ENCODE measurements around the gene ZNF280C.
"Not testable (repeated sequence)": the region's sequence is repeated elsewhere in the genome, so short reads cannot be mapped to it uniquely, and the experiment has no call there.

The ZNF280C gene

GRCh38 chrX:130268449-130269170, at the start of gene ZNF280C:
Gene ZNF280C, minus strand, starts transcription at chrX:130268899. Its CDS starts 8,450 bp downstream, at chrX:130260449.
- peak; percentile 72 to 79 for DNase-seq (ENCODE audit: extremely low read depth in 1 of 2, low read depth in 1 of 2)

- DNase-seq (ENCODE audit: extremely low read depth in 1 of 2, low read depth in 1 of 2), result no peak
Observed at GRCh38 chrX:130304587-130305368, 36.1 kb upstream of the ZNF280C start.

- no peak for DNase-seq (ENCODE audit: extremely low read depth in 1 of 2, low read depth in 1 of 2)
Observed at GRCh38 chrX:130301977-130302376, 33.3 kb upstream of the ZNF280C start.

GRCh38 chrX:130301405-130301804, 32.7 kb upstream of the ZNF280C start:
- no peak for DNase-seq (ENCODE audit: extremely low read depth in 1 of 2, low read depth in 1 of 2)

GRCh38 chrX:130300010-130300282, 31.2 kb upstream of the ZNF280C start:
- no peak for DNase-seq (ENCODE audit: extremely low read depth in 1 of 2, low read depth in 1 of 2)

GRCh38 chrX:130299279-130300009, 30.7 kb upstream of the ZNF280C start:
- no peak for DNase-seq (ENCODE audit: extremely low read depth in 1 of 2, low read depth in 1 of 2)

GRCh38 chrX:130296743-130297142, 28.0 kb upstream of the ZNF280C start:
- DNase-seq (ENCODE audit: extremely low read depth in 1 of 2, low read depth in 1 of 2), result no peak

- DNase-seq (ENCODE audit: extremely low read depth in 1 of 2, low read depth in 1 of 2), result no peak
Observed at GRCh38 chrX:130296297-130296678, 27.6 kb upstream of the ZNF280C start.

- no peak for DNase-seq (ENCODE audit: extremely low read depth in 1 of 2, low read depth in 1 of 2)
Observed at GRCh38 chrX:130295519-130296296, 27.0 kb upstream of the ZNF280C start.

GRCh38 chrX:130287071-130287770, 18.5 kb upstream of the ZNF280C start:
- DNase-seq (ENCODE audit: extremely low read depth in 1 of 2, low read depth in 1 of 2), result no peak

GRCh38 chrX:130285710-130286109, 17.0 kb upstream of the ZNF280C start:
- DNase-seq (ENCODE audit: extremely low read depth in 1 of 2, low read depth in 1 of 2), result no peak

- DNase-seq (ENCODE audit: extremely low read depth in 1 of 2, low read depth in 1 of 2), result no peak
Observed at GRCh38 chrX:130285069-130285620, 16.4 kb upstream of the ZNF280C start.

GRCh38 chrX:130282151-130282550, 13.5 kb upstream of the ZNF280C start:
- DNase-seq (ENCODE audit: extremely low read depth in 1 of 2, low read depth in 1 of 2), result no peak

GRCh38 chrX:130280901-130281300, 12.2 kb upstream of the ZNF280C start:
- no peak for DNase-seq (ENCODE audit: extremely low read depth in 1 of 2, low read depth in 1 of 2)

GRCh38 chrX:130272253-130272652, 3.6 kb upstream of the ZNF280C start:
- not testable (repeated sequence) for DNase-seq (ENCODE audit: extremely low read depth in 1 of 2, low read depth in 1 of 2)

GRCh38 chrX:130269391-130269790, 692 bp upstream of the ZNF280C start:
- not testable (repeated sequence) for DNase-seq (ENCODE audit: extremely low read depth in 1 of 2, low read depth in 1 of 2)

GRCh38 chrX:130267956-130268448, 697 bp downstream of the ZNF280C start:
- no peak for DNase-seq (ENCODE audit: extremely low read depth in 1 of 2, low read depth in 1 of 2)

- no peak for DNase-seq (ENCODE audit: extremely low read depth in 1 of 2, low read depth in 1 of 2)
Observed at GRCh38 chrX:130264573-130264972, 4.1 kb downstream of the ZNF280C start.

GRCh38 chrX:130263016-130263415, 5.7 kb downstream of the ZNF280C start:
- DNase-seq (ENCODE audit: extremely low read depth in 1 of 2, low read depth in 1 of 2), result no peak

GRCh38 chrX:130262231-130262630, 6.5 kb downstream of the ZNF280C start:
- DNase-seq (ENCODE audit: extremely low read depth in 1 of 2, low read depth in 1 of 2), result no peak
